ENCODE data around the gene EML6. TPM values are rescaled to one million over a fixed set of nuclear protein-coding genes. Genes with fewer than 3 reads are reported as not detected.

EML6 gene
- total and polyA plus RNA-seq, 2 of the 8 experiments (the other 6 are each of a cell fraction or from before 2014, with no cell fraction given): 1.2 to 1.6 TPM

- H2AFZ ChIP-seq (ENCODE audit: low read length): no peak overlapping the region
- no peak for FAIRE-seq
- no peaks in the 10 kb centered on the region for H3K23me2 ChIP-seq (ENCODE audit: low read depth, low read length)
- H3K9me3 ChIP-seq (ENCODE audit: insufficient read depth in 2 of 2, low read depth in 1 of 2, low read length in 1 of 2): no peaks in the 10 kb centered on the region
- no peak overlapping the region for H3K9ac ChIP-seq (replicated peaks in 1 of 4; ENCODE audit: extremely low read depth in 1 of 4, low read depth in 3 of 4, low read length in 3 of 4)
- no peak overlapping the region for H2BK5ac ChIP-seq (ENCODE audit: low read depth, low read length)
- H2BK15ac ChIP-seq (ENCODE audit: low read length): no peak overlapping the region
- H2BK20ac ChIP-seq (ENCODE audit: low read length): no peak overlapping the region
- no peak overlapping the region for H3K18ac ChIP-seq (ENCODE audit: extremely low read depth, low read length)
- no peaks in the 10 kb centered on the region for H3K79me1 ChIP-seq (ENCODE audit: low read depth, low read length)
- H3K23ac ChIP-seq (ENCODE audit: insufficient read length): no peak overlapping the region
- H4K8ac ChIP-seq (ENCODE audit: extremely low read depth, insufficient read depth, low read length): no peak overlapping the region
- no peak overlapping the region for H4K91ac ChIP-seq (replicated peaks; ENCODE audit: insufficient read length, low read length)
- H3K79me2 ChIP-seq (ENCODE audit: control insufficient read depth in 1 of 2, insufficient read depth in 2 of 2, low read length in 2 of 2): no peaks in the 10 kb centered on the region
- H2BK120ac ChIP-seq (replicated peaks; ENCODE audit: low read depth, low read length): no peak overlapping the region
- peaks cover 0 to 2% of the 10 kb centered on the region in 2 experiments for H4K20me1 ChIP-seq (replicated peaks in 1 of 2; ENCODE audit: control insufficient read depth in 1 of 2, insufficient read depth in 2 of 2, low read length in 2 of 2)
- H2AK5ac ChIP-seq (ENCODE audit: low read depth, low read length): no peak overlapping the region
- H3K4me2 ChIP-seq (ENCODE audit: insufficient read depth in 1 of 2, low read depth in 2 of 2, low read length in 2 of 2): no peak overlapping the region
- H3K14ac ChIP-seq (ENCODE audit: insufficient read length): no peak overlapping the region
- POLR2A ChIA-PET (ENCODE audit: partially characterized antibody): interaction anchor here (0.6 kb wide), 1 partner anchor 42 kb away, joined by 3 read pairs; no protein-coding TSS in a partner anchor
- H3K4ac ChIP-seq (replicated peaks; ENCODE audit: insufficient read length, low read depth, low read length): no peak overlapping the region
- H3K4me1 ChIP-seq (replicated peaks in 1 of 4; ENCODE audit: control insufficient read depth in 3 of 4, insufficient read depth in 4 of 4, low read length in 3 of 4): peaks cover 0 to 5% (median 0%) of the 10 kb centered on the region in 4 experiments; a peak in 2 of 7 replicates
- H3K27me3 ChIP-seq (replicated peaks in 1 of 4; ENCODE audit: control insufficient read depth in 3 of 4, extremely low read depth in 1 of 4, insufficient read depth in 3 of 4, low read length in 3 of 4): no peaks in the 10 kb centered on the region; a peak in 1 of 7 replicates
- H2BK12ac ChIP-seq (ENCODE audit: low read depth, low read length): 0 out of 2 replicates have a peak overlapping the region, but pooled peaks have one; percentile 23
- H3K4me3 ChIP-seq (ENCODE audit: extremely low read depth in 1 of 4, insufficient read depth in 2 of 4, low read depth in 3 of 4, low read length in 4 of 4): no peak overlapping the region
- no peak for DNase-seq (ENCODE audit: low read depth in 1 of 2, low spot score in 2 of 2)
- H4K5ac ChIP-seq (ENCODE audit: insufficient read length, low read depth, low read length): no peak overlapping the region
- H3K27ac ChIP-seq (ENCODE audit: low read depth, low read length): no peak overlapping the region
- H3K36me3 ChIP-seq (ENCODE audit: control insufficient read depth in 2 of 4, insufficient read depth in 4 of 4, low read length in 3 of 4): no peaks in the 10 kb centered on the region
- CTCF ChIA-PET (ENCODE audit: partially characterized antibody): interaction anchor here (0.6 to 1.1 kb wide), 3 partner anchors 19 to 110 kb away, joined by 3 to 4 read pairs (median 4); no protein-coding TSS in a partner anchor
- WGBS, 2 experiments (ENCODE audit: extremely low coverage in 1 of 2, insufficient coverage in 1 of 2, insufficient read length in 1 of 2, insufficient replicate concordance in 2 of 2, low coverage in 1 of 2, low lambda C conversion rate in 2 of 2, missing lambda C conversion rate in 1 of 2): 76% methylated on average over 3 of the region's 3 CpGs; no CpG with 5 or more reads in 1 of the 2 experiments
- no peak overlapping the region for H3K56ac ChIP-seq (replicated peaks; ENCODE audit: insufficient read length, low read depth, low read length)
- TF ChIP-seq EGR1 (IDR thresholded peaks at IDR 0.05; ENCODE audit: borderline replicate concordance, low read depth, low read length) (no peak), RNF2 (IDR thresholded peaks at IDR 0.05; ENCODE audit: borderline replicate concordance, low read depth, low read length, missing control alignments, poor library complexity, severe bottlenecking) (no peak)
Measured at GRCh38 chr2:54950811-54951210, 227.3 kb downstream of the EML6 start.
